SK-N-SH (cell line): ENCODE measurements around the gene MTCH1. TPM values are rescaled to one million over a fixed set of nuclear protein-coding genes. Genes with fewer than 3 reads are reported as not detected.

Experiments used
- CTCF ChIA-PET: fragments of 300-600, 350-600 bp; formaldehyde crosslinking; extraction: SDS; loops from one replicate; lab custom pipeline; 2021; lab: Yijun Ruan, JAX
- POLR2A ChIA-PET: fragments of 350-600 bp; sonication (Branson Sonifier 250); formaldehyde crosslinking; extraction: SDS; loops from one replicate; lab custom pipeline; 2020; ENCODE audit warnings: antibody characterized with exemption, inconsistent platforms; lab: Yijun Ruan, JAX
- DNase-seq: peaks from one replicate; pipeline ENCODE4 v3.0.0; 2012
- H2AFZ ChIP-seq: fragments of 200-600 bp; sonication (generic); 2 replicates; pipeline ENCODE4 v1.8.1; 2016; ENCODE audit warnings: antibody characterized with exemption, mild to moderate bottlenecking, low read depth
- H3F3A ChIP-seq: fragments of 200-600 bp; sonication (generic); replicated peaks from 2 replicates; pipeline ENCODE3; 2016; ENCODE audit warnings: antibody characterized with exemption, mild to moderate bottlenecking; ENCODE audit not compliant: insufficient read depth
- H3K27ac ChIP-seq, 2 experiments: fragments of 200-500 bp in 1 of 2; fragments of 200-600 bp in 1 of 2; sonication (Bioruptor generic) in 1 of 2; sonication (generic), shearing (Covaris generic) in 1 of 2; 2 replicates each; pipeline versions ENCODE4 v1.5.1 to v1.6.1; 2014 to 2016; ENCODE audit warnings: low read depth in 2 of 2, inconsistent platforms in 1 of 2, low read length in 1 of 2, mild to moderate bottlenecking in 1 of 2, mixed read lengths in 1 of 2
- H3K27me3 ChIP-seq: fragments of 200-600 bp; sonication (generic), shearing (Covaris generic); 2 replicates; pipeline ENCODE4 v1.6.1; 2016; ENCODE audit warnings: mixed run types; ENCODE audit not compliant: insufficient read depth
- H3K36me3 ChIP-seq, 2 experiments: fragments of 200-500 bp in 1 of 2; fragments of 200-600 bp in 1 of 2; sonication (Bioruptor generic) in 1 of 2; sonication (generic) in 1 of 2; replicated peaks in 1 of 2; 2 replicates each; pipeline versions ENCODE3 to v1.5.1; 2014 to 2016; ENCODE audit warnings: low read length in 1 of 2, mild to moderate bottlenecking in 1 of 2; ENCODE audit not compliant: insufficient read depth in 2 of 2, control insufficient read depth in 1 of 2
- H3K4me1 ChIP-seq, 2 experiments: fragments of 200-500 bp in 1 of 2; fragments of 200-600 bp in 1 of 2; sonication (Bioruptor generic) in 1 of 2; sonication (generic), shearing (Covaris generic) in 1 of 2; 2 replicates each; pipeline versions ENCODE4 v1.5.1 to v1.6.1; 2014 to 2016; ENCODE audit warnings: low read depth in 1 of 2, low read length in 1 of 2, mixed run types in 1 of 2; ENCODE audit not compliant: insufficient read depth in 2 of 2, control insufficient read depth in 1 of 2
- H3K4me2 ChIP-seq: fragments of 200-600 bp; sonication (generic), shearing (Covaris generic); 2 replicates; pipeline ENCODE4 v1.6.1; 2017; ENCODE audit warnings: mixed run types
- H3K4me3 ChIP-seq, 2 experiments: fragments of 200-500 bp in 1 of 2; fragments of 200-600 bp in 1 of 2; sonication (Bioruptor generic) in 1 of 2; sonication (generic), shearing (Covaris generic) in 1 of 2; 2 replicates each; pipeline versions ENCODE4 v1.5.1 to v1.8.1; 2014 to 2016; ENCODE audit warnings: low read depth in 2 of 2, inconsistent platforms in 1 of 2, low read length in 1 of 2, mild to moderate bottlenecking in 1 of 2, mixed read lengths in 1 of 2, moderate library complexity in 1 of 2
- H3K79me2 ChIP-seq: fragments of 200-600 bp; sonication (generic); 2 replicates; pipeline ENCODE4 v1.8.1; 2017; ENCODE audit warnings: mild to moderate bottlenecking; ENCODE audit not compliant: insufficient read depth
- H3K9ac ChIP-seq: fragments of 200-600 bp; sonication (generic); 2 replicates; pipeline ENCODE4 v1.6.1; 2017; ENCODE audit warnings: mixed run types
- H3K9me2 ChIP-seq: fragments of 200-600 bp; sonication (generic); 2 replicates; pipeline ENCODE4 v1.6.1; 2017; ENCODE audit warnings: mixed run types
- H3K9me3 ChIP-seq: fragments of 200-600 bp; sonication (generic); 2 replicates; pipeline ENCODE4 v1.6.1; 2017; ENCODE audit warnings: mixed run types, mild to moderate bottlenecking, moderate library complexity
- H4K20me1 ChIP-seq: fragments of 200-600 bp; sonication (generic); 2 replicates; pipeline ENCODE4 v1.6.1; 2017; ENCODE audit warnings: mild to moderate bottlenecking, mixed run types; ENCODE audit not compliant: insufficient read depth
- CHD2 ChIP-seq: fragments of 150-350 bp; IDR thresholded peaks from 2 replicates; pipeline ENCODE4 v1.6.1; 2018; ENCODE audit warnings: low read length; ENCODE audit not compliant: partially characterized antibody
- ELF1 ChIP-seq: IDR thresholded peaks from 2 replicates; pipeline ENCODE4 v1.4.0; 2012
- EP300 ChIP-seq, 2 experiments: IDR thresholded peaks; 2 replicates each; pipeline versions ENCODE4 v1.4.0 to v1.6.1; 2012; ENCODE audit warnings: borderline replicate concordance in 1 of 2, low read depth in 1 of 2, low read length in 1 of 2
- FOSL2 ChIP-seq: IDR thresholded peaks from 2 replicates; pipeline ENCODE4 v1.4.0; 2012; ENCODE audit warnings: low read depth, mild to moderate bottlenecking, moderate library complexity, borderline replicate concordance
- IRF3 ChIP-seq: fragments of 150-350 bp; IDR thresholded peaks from 2 replicates; pipeline ENCODE4 v1.6.1; 2016; ENCODE audit warnings: mild to moderate bottlenecking, low read depth, low read length
- JUND ChIP-seq: IDR thresholded peaks from 2 replicates; pipeline ENCODE4 v1.4.0; 2012
- MAX ChIP-seq: IDR thresholded peaks from 2 replicates; pipeline ENCODE4 v1.4.0; 2012; ENCODE audit warnings: low read depth
- NFIC ChIP-seq: IDR thresholded peaks from 2 replicates; pipeline ENCODE4 v1.4.0; 2012; ENCODE audit warnings: borderline replicate concordance
- PBX3 ChIP-seq: IDR thresholded peaks from 2 replicates; pipeline ENCODE4; 2012
- POLR2AphosphoS5 ChIP-seq: IDR thresholded peaks from 2 replicates; pipeline ENCODE4 v1.6.1; 2012; ENCODE audit warnings: low read depth, low read length
- RAD21 ChIP-seq: IDR thresholded peaks from 2 replicates; pipeline ENCODE4 v1.6.1; 2012; ENCODE audit warnings: mild to moderate bottlenecking, low read length
- RCOR1 ChIP-seq: fragments of 150-350 bp; IDR thresholded peaks from 2 replicates; pipeline ENCODE4 v1.6.1; 2017; ENCODE audit warnings: antibody characterized with exemption, low read length
- RXRA ChIP-seq: IDR thresholded peaks from 2 replicates; pipeline ENCODE4 v1.4.0; 2012; ENCODE audit warnings: low read depth, mild to moderate bottlenecking, borderline replicate concordance
- TCF12 ChIP-seq: IDR thresholded peaks from 2 replicates; pipeline ENCODE4 v1.4.0; 2012
- TEAD4 ChIP-seq: IDR thresholded peaks from 2 replicates; pipeline ENCODE4 v1.4.0; 2012; ENCODE audit warnings: mild to moderate bottlenecking, borderline replicate concordance; ENCODE audit not compliant: insufficient read depth
- USF1 ChIP-seq: IDR thresholded peaks from 2 replicates; pipeline ENCODE4 v1.4.0; 2012; ENCODE audit warnings: low read depth, borderline replicate concordance
- USF2 ChIP-seq: fragments of 150-350 bp; IDR thresholded peaks from 2 replicates; pipeline ENCODE4 v1.6.1; 2017; ENCODE audit warnings: antibody characterized with exemption, low read length, low read depth, borderline replicate concordance
- ZBTB33 ChIP-seq: IDR thresholded peaks from 2 replicates; pipeline ENCODE4 v1.4.0; 2012; ENCODE audit warnings: low read depth, borderline replicate concordance
- WGBS: methylation state at CpG from one replicate; pipeline ENCODE4 v1.1.6; 2017; ENCODE audit warnings: low lambda C conversion rate; 5-methylcytosine and 5-hydroxymethylcytosine counted together
- polyA plus RNA-seq, 3 experiments: library from polyadenylated mRNA; depleted of rRNA; stranded (reverse); fragments of >200 nt; gene quantifications; 2 replicates each; pipeline ENCODE4 v1.2.3, GENCODE V29; 2012

The MTCH1 gene
- polyA plus RNA-seq, 1 of the 3 experiments (the other 2 are of a cell fraction), result 151 TPM

GRCh38 chr6:36933102-36933501, 52.9 kb downstream of the MTCH1 start:
- Histone ChIP-seq H3K4me2 (no peak overlapping the region), H3K27me3 (no peaks in the 10 kb centered on the region), H3K79me2 (no peaks in the 10 kb centered on the region), H3K9me2 (no peaks in the 10 kb centered on the region), H3F3A (peaks cover 8% of the 10 kb centered on the region), H3K4me1 (peaks cover 5 to 6% of the 10 kb centered on the region in 2 experiments; a peak in 1 of 4 replicates), H4K20me1 (no peaks in the 10 kb centered on the region), H3K27ac (peak overlapping the region in 1 of 2 experiments; percentile 18; a peak in 2 of 4 replicates), H3K9ac (no peak overlapping the region), H2AFZ (no peak overlapping the region), H3K9me3 (no peaks in the 10 kb centered on the region), H3K4me3 (no peak overlapping the region), H3K36me3 (no peaks in the 10 kb centered on the region)
- WGBS, result 19% methylated on average over 2 of the region's 2 CpGs
- POLR2A ChIA-PET, result no interaction called here
- CTCF ChIA-PET, result interaction anchor here (0.6 kb wide), 1 partner anchor 78 kb away, joined by 3 read pairs; no protein-coding TSS in a partner anchor
- TF ChIP-seq PBX3 (peak; percentile 93), TCF12 (peak; percentile 89), IRF3 (no peak), ELF1 (no peak), USF1 (no peak), RAD21 (no peak), TEAD4 (peak; percentile 78; the same call in 1 of the 2 replicates), JUND (peak; percentile 85), NFIC (peak; percentile 20; the same call in 1 of the 2 replicates), FOSL2 (peak; percentile 47; the same call in 1 of the 2 replicates), RXRA (no peak), EP300 (IDR thresholded peaks at IDR 0.05; ENCODE audit: borderline replicate concordance in 1 of 2, low read depth in 1 of 2, low read length in 1 of 2) (peak in 1 of 2 experiments; percentile 67; a peak in 1 of 4 replicates), USF2 (no peak), POLR2AphosphoS5 (peak; percentile 17; the same call in 1 of the 2 replicates)
- no peak for DNase-seq

GRCh38 chr6:36930483-36930882, 55.5 kb downstream of the MTCH1 start:
- Histone ChIP-seq H3K36me3 (peaks cover 0 to 1% of the 10 kb centered on the region in 2 experiments), H3K27ac (no peak overlapping the region), H3K27me3 (no peaks in the 10 kb centered on the region), H3K79me2 (no peaks in the 10 kb centered on the region), H3K9me2 (no peaks in the 10 kb centered on the region), H3K4me1 (peaks cover 0 to 5% of the 10 kb centered on the region in 2 experiments; a peak in 1 of 4 replicates), H3K9me3 (no peaks in the 10 kb centered on the region), H2AFZ (no peak overlapping the region), H3K4me3 (no peak overlapping the region), H3F3A (peaks cover 8% of the 10 kb centered on the region), H4K20me1 (no peaks in the 10 kb centered on the region), H3K4me2 (no peak overlapping the region), H3K9ac (no peak overlapping the region)
- WGBS, result 95% methylated on average over 4 of the region's 4 CpGs
- DNase-seq, result no peak
- ChIA-PET CTCF (no interaction called here), POLR2A (no interaction called here)
- TF ChIP-seq ZBTB33, result no peak
- no peak for TF ChIP-seq MAX
- TF ChIP-seq RXRA, result no peak
- TF ChIP-seq IRF3, result no peak
- no peak for TF ChIP-seq ELF1
- no peak for TF ChIP-seq RCOR1
- TF ChIP-seq POLR2AphosphoS5, result no peak
- no peak for TF ChIP-seq PBX3
- TF ChIP-seq CHD2, result no peak
- no peak for TF ChIP-seq JUND
